CMK (cell line): ENCODE measurements around the gene SORCS1.

Experiments used
- DNase-seq: peaks from one replicate; pipeline ENCODE4 v3.0.0-alpha.2; 2010; ENCODE audit warnings: low read depth

The SORCS1 gene

DNA sequence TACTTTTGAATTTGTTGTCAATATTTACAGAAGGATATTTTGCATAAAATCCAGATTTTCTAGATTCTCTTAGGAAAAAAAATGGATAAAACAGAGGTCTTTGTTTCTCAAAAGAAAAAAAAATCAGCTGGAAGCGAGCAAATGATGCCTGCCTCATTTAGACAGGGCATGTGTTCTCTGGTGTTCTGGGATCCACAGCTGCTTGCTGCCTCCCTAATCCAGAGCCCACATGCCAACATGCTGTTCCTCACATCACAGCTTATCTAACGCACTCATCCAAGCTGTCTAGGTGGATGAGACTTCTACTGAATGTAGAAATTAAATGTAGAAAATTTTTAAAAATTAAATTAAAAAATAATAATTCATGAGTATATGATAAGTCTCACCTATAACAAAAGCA lies 630.1 kb downstream of the SORCS1 start:
- no peak for DNase-seq

DNA sequence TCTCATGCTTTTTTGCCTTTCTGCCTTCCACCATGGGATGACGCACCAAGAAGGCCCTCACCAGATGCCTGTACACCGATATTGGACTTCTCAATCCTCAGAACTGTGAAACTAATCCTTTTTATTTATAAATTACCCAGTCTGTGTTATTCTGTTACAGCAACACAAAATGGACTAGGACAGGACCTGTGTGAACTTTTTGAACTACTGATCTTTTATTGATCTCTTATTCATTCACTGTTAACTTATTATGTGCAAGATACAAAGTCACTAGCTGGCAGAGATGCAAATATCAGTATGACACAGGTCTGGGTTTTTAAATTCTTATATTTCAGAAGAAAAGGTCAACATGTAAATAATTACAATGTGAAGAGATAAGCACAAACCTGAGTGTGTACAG lies 635.8 kb downstream of the SORCS1 start:
- no peak for DNase-seq

DNA sequence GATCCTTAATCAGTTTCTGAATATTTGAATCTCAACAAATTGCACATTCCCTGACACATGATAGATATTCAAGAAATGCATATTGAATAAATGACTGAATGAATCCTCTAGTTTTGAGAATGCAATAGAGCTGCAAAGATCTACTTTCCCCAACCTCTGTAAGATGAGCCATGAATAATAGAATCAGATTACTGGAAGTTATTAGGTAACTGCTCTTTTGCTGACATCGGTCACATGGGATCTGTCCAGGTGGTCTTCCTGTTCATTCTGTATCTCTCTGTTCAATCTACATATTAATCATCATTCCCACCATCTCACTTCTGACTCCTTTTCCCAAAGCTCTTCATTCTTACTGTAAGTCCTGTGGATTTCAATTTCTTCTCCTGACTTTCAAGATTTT lies 638.7 kb downstream of the SORCS1 start:
- DNase-seq, result no peak
